Aorta (tissue), 5 donors: ENCODE data around the gene TRIP11. TPM values are rescaled to one million over a fixed set of nuclear protein-coding genes. Genes with fewer than 3 reads are reported as not detected.
A peak's percentile ranks its signal among the peaks of the same experiment; 100 is the strongest.

ENCODE experiments used
- ATAC-seq: fragments of 200-7000 bp; cut with Tn5 transposase; one replicate; pipeline ENCODE4 v1.9.1; 2022; ENCODE audit warnings: moderate library complexity; ENCODE audit not compliant: low FRiP score
- DNase-seq, 2 donors: peaks; one replicate each; pipeline ENCODE4 v3.0.0-alpha.2; 2020
- H3K27ac ChIP-seq, 2 donors: one replicate each; pipeline ENCODE4 v1.5.1; 2013; ENCODE audit warnings: low read length in 2 of 2, mild to moderate bottlenecking in 2 of 2, moderate library complexity in 2 of 2, control low read depth in 1 of 2, inconsistent platforms in 1 of 2, low read depth in 1 of 2
- H3K27me3 ChIP-seq, 2 donors: one replicate each; pipeline ENCODE4 v1.6.1; 2013; ENCODE audit warnings: control low read depth in 1 of 2, low read length in 1 of 2, mild to moderate bottlenecking in 1 of 2, moderate library complexity in 1 of 2; ENCODE audit not compliant: insufficient read depth in 2 of 2, control insufficient read depth in 1 of 2
- H3K36me3 ChIP-seq, 2 donors: one replicate each; pipeline ENCODE4 v1.6.1; 2013; ENCODE audit warnings: control low read depth in 1 of 2, low read length in 1 of 2, mild to moderate bottlenecking in 1 of 2; ENCODE audit not compliant: insufficient read depth in 2 of 2, control insufficient read depth in 1 of 2
- H3K4me1 ChIP-seq, 2 donors: one replicate each; pipeline ENCODE4 v1.6.1; 2013; ENCODE audit warnings: low read length in 2 of 2, control low read depth in 1 of 2, mild to moderate bottlenecking in 1 of 2, moderate library complexity in 1 of 2; ENCODE audit not compliant: insufficient read depth in 2 of 2, control insufficient read depth in 1 of 2
- H3K4me3 ChIP-seq, 2 donors: one replicate each; pipeline ENCODE4 v1.5.1; 2013; ENCODE audit warnings: low read length in 2 of 2, control low read depth in 1 of 2, mild to moderate bottlenecking in 1 of 2
- H3K9me3 ChIP-seq: one replicate; pipeline ENCODE4 v1.6.1; 2013; ENCODE audit warnings: mild to moderate bottlenecking, low read length; ENCODE audit not compliant: control insufficient read depth
- WGBS, 2 donors: extraction: QIAGEN DNeasy Blood & Tissue Kit; methylation state at CpG; one replicate each; pipeline ENCODE4 v1.1.7; 2013; 5-methylcytosine and 5-hydroxymethylcytosine counted together
- intact Hi-C, 2 donors: fragments of 100-400 bp; cut with DNase I; formaldehyde crosslinking; loops; one replicate each; pipeline versions ENCODE4 v1.14.2 to v1.15.0; 2022
- polyA plus RNA-seq, 2 donors: library from polyadenylated mRNA; stranded (reverse); fragments of 200-250 nt; gene quantifications; one replicate each; pipeline ENCODE4 v1.2.3, GENCODE V29; 2013
- total RNA-seq, 2 donors: library from RNA; stranded (reverse); fragmentation: NEBNext Ultra II Directional; extraction: Animal tissue kit (Norgen Biotek cat#: 25700); gene quantifications; one replicate each; pipeline ENCODE4 v1.2.1, GENCODE V29; 2021
- donor health status: healthy with polysubstance abuse.
- donor health status: Bipolar disorder and iron deficiency.
- donor health status: DM: no; HTN: no; CAD: no.
- donor health status: DM: no; HTN: no; CAD: no.
- donor health status: DM: yes; HTN: yes; CAD: no.

Gene TRIP11
- total and polyA plus RNA-seq, 4 donors, result 8.4 to 75.4 (median 36.2) TPM

GRCh38 chr14:91977884-91978283 is 62.0 kb downstream of the TRIP11 start:
- 8% methylated on average over 5 of the region's 5 CpGs for WGBS, 2 donors
- no peaks in the 10 kb centered on the region for H3K36me3 ChIP-seq
- no peak for ATAC-seq
- H3K4me3 ChIP-seq, result no peak overlapping the region
- intact Hi-C loops, result no loop called here
- DNase-seq, result no peak
- H3K27ac ChIP-seq, result peak overlapping the region in 1 of 2 donors; percentile 62
- H3K9me3 ChIP-seq, result no peaks in the 10 kb centered on the region
- peaks cover 0 to 6% of the 10 kb centered on the region in 2 donors for H3K4me1 ChIP-seq
- no peaks in the 10 kb centered on the region for H3K27me3 ChIP-seq

DNA sequence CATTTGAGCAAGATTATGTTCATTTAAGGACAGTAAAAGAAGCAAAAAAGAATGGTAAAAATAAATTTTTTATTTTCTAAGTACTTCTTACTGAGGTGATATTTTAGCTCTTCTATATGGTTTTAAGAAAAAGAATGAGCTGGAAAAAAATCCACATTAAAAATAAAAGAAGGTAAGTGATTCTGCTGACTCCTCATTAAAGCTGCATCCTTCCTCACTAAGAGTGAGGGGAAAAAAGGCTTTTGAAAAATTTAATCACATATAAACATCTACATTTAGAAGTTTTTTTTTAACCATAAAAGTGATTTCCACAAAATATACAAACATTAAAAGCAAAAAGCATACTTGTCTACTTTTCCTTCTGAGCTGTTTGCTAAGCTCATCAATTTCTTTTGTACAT is 64.1 kb downstream of the TRIP11 start:
- ATAC-seq (no peak), DNase-seq (no peak)
- Histone ChIP-seq H3K36me3 (no peaks in the 10 kb centered on the region), H3K27me3 (no peaks in the 10 kb centered on the region), H3K27ac (no peak overlapping the region), H3K4me1 (peaks cover 0 to 6% of the 10 kb centered on the region in 2 donors), H3K4me3 (no peak overlapping the region), H3K9me3 (no peaks in the 10 kb centered on the region)
- intact Hi-C loops, result no loop called here

DNA sequence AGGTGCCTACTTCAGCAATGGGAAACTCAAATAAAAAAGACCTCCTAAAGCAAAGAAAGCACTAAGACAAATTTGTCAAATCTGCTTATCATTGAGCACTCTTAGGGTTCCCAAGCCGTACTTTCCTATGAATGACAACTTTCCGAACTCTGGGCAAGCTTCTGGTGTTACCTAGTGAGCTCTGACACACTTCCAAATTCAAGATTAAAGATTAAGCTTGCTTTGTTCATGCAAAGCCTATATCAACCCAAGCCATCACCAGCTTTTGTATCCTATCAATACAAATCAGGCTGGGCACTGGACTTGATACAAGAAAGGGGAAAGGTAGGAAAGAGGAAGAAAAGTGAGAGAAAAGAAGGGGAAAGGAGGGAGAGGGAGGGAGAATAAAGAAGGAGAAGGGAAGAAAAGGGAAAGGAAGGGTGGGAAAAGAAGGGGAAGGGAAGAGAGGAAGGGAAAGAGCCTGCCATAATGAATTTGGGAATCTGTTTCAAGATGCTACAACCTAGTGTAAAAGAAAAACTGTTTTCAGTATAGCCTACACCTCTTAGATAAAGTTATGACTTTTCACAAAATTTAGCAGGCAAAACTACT is 68.6 kb downstream of the TRIP11 start:
- WGBS, 2 donors, result 88 to 91% methylated on average over 2 of the region's 2 CpGs
- Histone ChIP-seq H3K36me3 (peaks cover 0 to 2% of the 10 kb centered on the region in 2 donors), H3K9me3 (no peaks in the 10 kb centered on the region), H3K4me1 (no peaks in the 10 kb centered on the region), H3K27me3 (no peaks in the 10 kb centered on the region), H3K4me3 (no peak overlapping the region), H3K27ac (no peak overlapping the region)
- intact Hi-C loops, result no loop called here
- DNase-seq (no peak), ATAC-seq (no peak)

- intact Hi-C loops, result no loop called here
- Histone ChIP-seq H3K27me3 (no peaks in the 10 kb centered on the region), H3K36me3 (peaks cover 0 to 2% of the 10 kb centered on the region in 2 donors), H3K9me3 (no peaks in the 10 kb centered on the region), H3K4me3 (no peak overlapping the region), H3K4me1 (no peaks in the 10 kb centered on the region), H3K27ac (no peak overlapping the region)
- no peak for DNase-seq
- ATAC-seq, result no peak
- WGBS, 2 donors, result 61 to 63% methylated on average over 6 of the region's 6 CpGs
Measured at GRCh38 chr14:91968280-91968679, 71.6 kb downstream of the TRIP11 start.

- no peak for ATAC-seq
- Histone ChIP-seq H3K27me3 (no peaks in the 10 kb centered on the region), H3K4me1 (no peaks in the 10 kb centered on the region), H3K9me3 (no peaks in the 10 kb centered on the region), H3K27ac (no peak overlapping the region), H3K36me3 (peaks cover 0 to 2% of the 10 kb centered on the region in 2 donors), H3K4me3 (no peak overlapping the region)
- WGBS, 2 donors, result 56 to 61% methylated on average over 4 of the region's 4 CpGs
- no peak for DNase-seq
- intact Hi-C loops, result no loop called here
Measured at GRCh38 chr14:91964724-91965123, 75.1 kb downstream of the TRIP11 start.

DNA sequence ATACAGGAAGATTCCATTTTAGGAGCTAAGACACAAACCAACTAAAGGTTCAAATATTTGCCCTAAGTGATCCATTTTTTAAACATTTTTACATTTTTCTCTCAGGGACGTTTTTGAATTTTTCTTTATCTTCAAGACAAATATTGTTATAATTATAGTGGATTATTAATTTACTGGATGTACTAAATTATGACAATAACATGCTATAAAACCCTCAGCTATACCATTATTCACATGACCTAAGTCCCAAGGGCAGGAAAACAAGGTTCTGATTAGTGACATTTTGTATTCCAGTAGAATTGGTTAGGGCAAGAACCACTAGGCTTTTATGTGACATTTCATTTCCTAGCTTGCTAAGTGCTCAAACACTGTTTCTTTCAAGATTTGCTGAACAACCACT is 75.8 kb downstream of the TRIP11 start:
- H3K27me3 ChIP-seq, result no peaks in the 10 kb centered on the region
- no peak for DNase-seq
- no peak overlapping the region for H3K4me3 ChIP-seq
- H3K27ac ChIP-seq, result no peak overlapping the region
- H3K36me3 ChIP-seq, result peaks cover 0 to 2% of the 10 kb centered on the region in 2 donors
- H3K9me3 ChIP-seq, result no peaks in the 10 kb centered on the region
- intact Hi-C loops, result no loop called here
- WGBS, 2 donors, result 8 to 9% methylated on average over 1 of the region's 1 CpG
- H3K4me1 ChIP-seq, result no peaks in the 10 kb centered on the region
- no peak for ATAC-seq

GRCh38 chr14:91963465-91963864 is 76.4 kb downstream of the TRIP11 start:
- ATAC-seq (no peak), DNase-seq (no peak)
- WGBS, 2 donors, result 21 to 29% methylated on average over 6 of the region's 6 CpGs
- Histone ChIP-seq H3K4me1 (no peaks in the 10 kb centered on the region), H3K27me3 (no peaks in the 10 kb centered on the region), H3K36me3 (no peaks in the 10 kb centered on the region), H3K9me3 (no peaks in the 10 kb centered on the region), H3K27ac (no peak overlapping the region), H3K4me3 (no peak overlapping the region)
- intact Hi-C loops, result no loop called here

- DNase-seq, result no peak
- WGBS, 2 donors, result 64 to 76% methylated on average over 10 to 14 of the region's 14 CpGs
- intact Hi-C loops, result no loop called here
Measured at GRCh38 chr14:91961297-91962220, 78.3 kb downstream of the TRIP11 start.

DNA sequence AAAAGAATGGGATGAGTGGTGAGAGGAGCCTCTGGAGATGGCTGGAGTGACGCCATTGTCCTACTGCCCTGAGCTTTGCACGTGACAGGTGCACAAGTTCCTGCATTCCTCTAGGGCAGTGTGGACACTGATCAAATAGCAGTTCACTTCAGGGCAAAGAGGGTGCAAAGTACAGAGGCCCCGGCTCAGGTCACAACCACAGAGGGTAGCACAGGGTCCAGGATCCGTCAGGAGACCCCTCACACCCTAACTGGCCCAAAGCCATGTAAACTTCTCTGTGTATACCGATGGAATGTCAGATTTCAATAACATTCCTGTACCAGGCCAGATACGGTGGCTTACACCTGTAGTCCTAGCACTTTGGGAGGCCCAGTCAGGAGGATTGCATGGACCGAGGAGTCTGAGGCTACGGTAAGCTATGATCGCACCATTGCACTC is 82.0 kb downstream of the TRIP11 start:
- peak; percentile 46 for ATAC-seq
- no peaks in the 10 kb centered on the region for H3K27me3 ChIP-seq
- no peaks in the 10 kb centered on the region for H3K36me3 ChIP-seq
- no peak overlapping the region for H3K27ac ChIP-seq
- H3K4me3 ChIP-seq, result no peak overlapping the region
- 92 to 95% methylated on average over 9 of the region's 9 CpGs for WGBS, 2 donors
- no peaks in the 10 kb centered on the region for H3K4me1 ChIP-seq
- no peak for DNase-seq
- intact Hi-C loops, result no loop called here
- H3K9me3 ChIP-seq, result no peaks in the 10 kb centered on the region

More at GRCh38 chr14:91961297-91962220, 78.3 kb downstream of the TRIP11 start:
- no peaks in the 10 kb centered on the region for H3K4me1 ChIP-seq
- no peaks in the 10 kb centered on the region for H3K36me3 ChIP-seq
- no peak overlapping the region for H3K27ac ChIP-seq
- no peak overlapping the region for H3K4me3 ChIP-seq
- ATAC-seq, result no peak
- no peaks in the 10 kb centered on the region for H3K9me3 ChIP-seq
- no peaks in the 10 kb centered on the region for H3K27me3 ChIP-seq
